HCT116 (cell line): ENCODE results near the gene ZNF555. TPM values are rescaled to one million over a fixed set of nuclear protein-coding genes. Genes with fewer than 3 reads are reported as not detected.

ENCODE experiments used
- ATAC-seq: fragments of 200-7000 bp; cut with Tn5 transposase; 2 replicates; pipeline ENCODE4 v1.9.1; 2020; ENCODE audit warnings: mild to moderate bottlenecking, moderate library complexity
- BruUV-seq: library from RNA; stranded (reverse); fragments of 400-500 nt; replicated peaks from 2 replicates; lab custom pipeline; 2021; lab: Mats Ljungman, UMichigan
- CTCF ChIA-PET: fragments of 300-600 bp; sonication (Branson Sonifier 250); formaldehyde crosslinking; loops from one replicate; lab custom pipeline; 2021; ENCODE audit warnings: antibody characterized with exemption; lab: Charles Lee
- POLR2A ChIA-PET: fragments of 300-600, 350-600 bp; sonication (Branson Sonifier 250); formaldehyde crosslinking; loops from one replicate; lab custom pipeline; 2021; ENCODE audit warnings: antibody characterized with exemption; lab: Charles Lee
- RAD21 ChIA-PET, 2 experiments: fragments of 300-600 bp; sonication (Branson Sonifier 250); formaldehyde crosslinking; loops; one replicate each; lab custom pipeline; 2023; ENCODE audit warnings: low total read pairs in 2 of 2; ENCODE audit not compliant: uncharacterized antibody in 2 of 2, unreplicated experiment in 2 of 2, low non-redundant PET in 1 of 2; lab: Charles Lee
- DNase-seq: peaks from one replicate; pipeline ENCODE4 v3.0.0-alpha.2; 2010; ENCODE audit warnings: low read depth, low spot score
- H2AFZ ChIP-seq: fragments of 200-600 bp; shearing (Covaris generic), sonication (generic); 2 replicates; pipeline ENCODE4 v1.6.1; 2017; ENCODE audit warnings: low read depth, mixed run types, mixed read lengths, antibody characterized with exemption, low read length; ENCODE audit not compliant: poor library complexity, severe bottlenecking
- H3K27ac ChIP-seq: 2 replicates; pipeline ENCODE4 v1.5.1; 2012; ENCODE audit warnings: low read depth, low read length
- H3K27me3 ChIP-seq: fragments of 200-600 bp; sonication (generic); 2 replicates; pipeline ENCODE4 v1.6.1; 2016; ENCODE audit warnings: mixed run types, low read length, mixed read lengths; ENCODE audit not compliant: insufficient read depth
- H3K36me3 ChIP-seq, 2 experiments: fragments of 200-500 bp in 1 of 2; fragments of 200-600 bp in 1 of 2; sonication (Bioruptor generic) in 1 of 2; sonication (generic) in 1 of 2; 2 replicates each; pipeline versions ENCODE4 v1.5.1 to v1.6.1; 2014 to 2016; ENCODE audit warnings: low read length in 2 of 2, inconsistent platforms in 1 of 2, mixed read lengths in 1 of 2, mixed run types in 1 of 2; ENCODE audit not compliant: insufficient read depth in 2 of 2, control insufficient read depth in 1 of 2
- H3K4me1 ChIP-seq, 2 experiments: fragments of 200-600 bp in 1 of 2; sonication (generic) in 1 of 2; 2 replicates each; pipeline versions ENCODE4 v1.5.1 to v1.6.1; 2012 to 2017; ENCODE audit warnings: low read length in 2 of 2, inconsistent platforms in 1 of 2, mild to moderate bottlenecking in 1 of 2, mixed read lengths in 1 of 2, mixed run types in 1 of 2, moderate library complexity in 1 of 2; ENCODE audit not compliant: insufficient read depth in 2 of 2, control insufficient read depth in 1 of 2
- H3K4me2 ChIP-seq: fragments of 200-600 bp; sonication (generic); 2 replicates; pipeline ENCODE4 v1.6.1; 2017; ENCODE audit warnings: mixed run types, low read length, mixed read lengths
- H3K4me3 ChIP-seq, 2 experiments: fragments of 200-600 bp in 1 of 2; sonication (generic) in 1 of 2; replicated peaks in 1 of 2; 2 replicates each; pipeline ENCODE4 v1.5.1; 2011 to 2016; ENCODE audit warnings: low read length in 2 of 2, control low read depth in 1 of 2, low read depth in 1 of 2, mild to moderate bottlenecking in 1 of 2, mixed read lengths in 1 of 2, mixed run types in 1 of 2
- H3K79me2 ChIP-seq: fragments of 200-600 bp; sonication (generic); 2 replicates; pipeline ENCODE4 v1.6.1; 2017; ENCODE audit warnings: mild to moderate bottlenecking, mixed run types, low read length, moderate library complexity, mixed read lengths; ENCODE audit not compliant: insufficient read depth
- H3K9ac ChIP-seq: fragments of 200-600 bp; sonication (generic); 2 replicates; pipeline ENCODE4 v1.6.1; 2016; ENCODE audit warnings: low read length, mixed read lengths
- H3K9me2 ChIP-seq: fragments of 200-600 bp; sonication (generic), shearing (Covaris generic); 2 replicates; pipeline ENCODE4 v1.6.1; 2017; ENCODE audit warnings: mixed run types, mild to moderate bottlenecking, moderate library complexity; ENCODE audit not compliant: insufficient read depth
- H3K9me3 ChIP-seq, 2 experiments: fragments of 200-500 bp in 1 of 2; fragments of 200-600 bp in 1 of 2; sonication (Bioruptor generic) in 1 of 2; sonication (generic) in 1 of 2; 2 replicates each; pipeline ENCODE4 v1.6.1; 2014 to 2017; ENCODE audit warnings: low read length in 2 of 2, mixed read lengths in 2 of 2, inconsistent platforms in 1 of 2, low read depth in 1 of 2, mild to moderate bottlenecking in 1 of 2, mixed run types in 1 of 2, moderate library complexity in 1 of 2; ENCODE audit not compliant: control insufficient read depth in 1 of 2, insufficient read depth in 1 of 2
- H4K20me1 ChIP-seq: fragments of 200-600 bp; sonication (generic), shearing (Covaris generic); 2 replicates; pipeline ENCODE4 v1.6.1; 2017; ENCODE audit warnings: mixed run types, mild to moderate bottlenecking, moderate library complexity; ENCODE audit not compliant: insufficient read depth
- ATF3 ChIP-seq: IDR thresholded peaks from 2 replicates; pipeline ENCODE4 v1.6.1; 2012
- CBX3 ChIP-seq: IDR thresholded peaks from 2 replicates; pipeline ENCODE4 v1.6.1; 2012; ENCODE audit warnings: low read depth
- CEBPB ChIP-seq: IDR thresholded peaks from 2 replicates; pipeline ENCODE4 v1.6.1; 2012; ENCODE audit warnings: low read depth
- CTCF ChIP-seq, 3 experiments: fragments of 200-600 bp in 1 of 3; sonication (generic) in 1 of 3; IDR thresholded peaks in 2 of 3; conservative IDR thresholded peaks in 1 of 3; 2 replicates each; pipeline ENCODE4 v1.5.1; 2012 to 2017; ENCODE audit warnings: low read depth in 2 of 3, low read length in 2 of 3, antibody characterized with exemption in 1 of 3, borderline replicate concordance in 1 of 3, control low read depth in 1 of 3, mild to moderate bottlenecking in 1 of 3, mixed read lengths in 1 of 3, mixed run types in 1 of 3, moderate library complexity in 1 of 3; ENCODE audit not compliant: insufficient read depth in 1 of 3
- EGR1 ChIP-seq: IDR thresholded peaks from 2 replicates; pipeline ENCODE4 v1.6.1; 2012; ENCODE audit warnings: low read depth
- ELF1 ChIP-seq: IDR thresholded peaks from 2 replicates; pipeline ENCODE4 v1.6.1; 2012; ENCODE audit warnings: low read depth, borderline replicate concordance
- EZH2phosphoT487 ChIP-seq: fragments of 200-600 bp; IDR thresholded peaks from 2 replicates; pipeline ENCODE4 v1.6.1; 2018; ENCODE audit warnings: antibody characterized with exemption, borderline replicate concordance
- MAX ChIP-seq: IDR thresholded peaks from 2 replicates; pipeline ENCODE4 v1.6.1; 2012
- POLR2A ChIP-seq: IDR thresholded peaks from 2 replicates; pipeline ENCODE4 v1.7.0; 2011; ENCODE audit warnings: borderline replicate concordance; ENCODE audit not compliant: insufficient read depth, insufficient read length; ENCODE audit errors: extremely low read depth
- POLR2AphosphoS5 ChIP-seq: IDR thresholded peaks from 2 replicates; pipeline ENCODE4 v1.6.1; 2011; ENCODE audit warnings: mild to moderate bottlenecking, low read depth, low read length, moderate library complexity
- RAD21 ChIP-seq: IDR thresholded peaks from 2 replicates; pipeline ENCODE4 v1.6.1; 2012; ENCODE audit warnings: low read depth, mild to moderate bottlenecking
- SP1 ChIP-seq: IDR thresholded peaks from 2 replicates; pipeline ENCODE4 v1.6.1; 2012; ENCODE audit warnings: low read depth
- SRF ChIP-seq: IDR thresholded peaks from 2 replicates; pipeline ENCODE4 v1.6.1; 2012; ENCODE audit warnings: low read depth
- TCF7L2 ChIP-seq: IDR thresholded peaks from 2 replicates; pipeline ENCODE4 v1.7.0; 2011; ENCODE audit warnings: borderline replicate concordance, inconsistent platforms; ENCODE audit not compliant: insufficient read depth, insufficient read length; ENCODE audit errors: extremely low read depth
- YY1 ChIP-seq: IDR thresholded peaks from 2 replicates; pipeline ENCODE4 v1.6.1; 2011; ENCODE audit warnings: low read length, low read depth, moderate library complexity, mild to moderate bottlenecking; ENCODE audit not compliant: insufficient replicate concordance; ENCODE audit errors: extremely low read depth
- ZBTB33 ChIP-seq: IDR thresholded peaks from 2 replicates; pipeline ENCODE4 v1.6.1; 2011; ENCODE audit warnings: mild to moderate bottlenecking, low read length, moderate library complexity; ENCODE audit not compliant: insufficient replicate concordance; ENCODE audit errors: extremely low read depth
- ZFX ChIP-seq: fragments of 450-650 bp; IDR thresholded peaks from 2 replicates; pipeline ENCODE4 v1.6.1; 2017
- ZNF274 ChIP-seq: fragments of 200-500 bp; sonication (Bioruptor generic); IDR thresholded peaks from 2 replicates; pipeline ENCODE4 v1.6.1; 2014; ENCODE audit warnings: mild to moderate bottlenecking, low read depth, low read length, inconsistent platforms
- intact Hi-C: fragments of 100-400 bp; cut with micrococcal nuclease; formaldehyde crosslinking; loops from 2 replicates; pipeline ENCODE4 v1.10.0; 2022
- total RNA-seq: library from RNA; stranded (reverse); gene quantifications from one replicate; pipeline ENCODE4 v1.2.1, GENCODE V29; 2021; ENCODE audit not compliant: unreplicated experiment
- TF ChIP-seq, protein P1 (sequence below): IDR thresholded peaks from 2 replicates; pipeline ENCODE4 v1.6.1; 2012; ENCODE audit warnings: low read depth

The ZNF555 gene
- total RNA-seq, 1 experiment from 2014 or later: 4.5 TPM

DNA sequence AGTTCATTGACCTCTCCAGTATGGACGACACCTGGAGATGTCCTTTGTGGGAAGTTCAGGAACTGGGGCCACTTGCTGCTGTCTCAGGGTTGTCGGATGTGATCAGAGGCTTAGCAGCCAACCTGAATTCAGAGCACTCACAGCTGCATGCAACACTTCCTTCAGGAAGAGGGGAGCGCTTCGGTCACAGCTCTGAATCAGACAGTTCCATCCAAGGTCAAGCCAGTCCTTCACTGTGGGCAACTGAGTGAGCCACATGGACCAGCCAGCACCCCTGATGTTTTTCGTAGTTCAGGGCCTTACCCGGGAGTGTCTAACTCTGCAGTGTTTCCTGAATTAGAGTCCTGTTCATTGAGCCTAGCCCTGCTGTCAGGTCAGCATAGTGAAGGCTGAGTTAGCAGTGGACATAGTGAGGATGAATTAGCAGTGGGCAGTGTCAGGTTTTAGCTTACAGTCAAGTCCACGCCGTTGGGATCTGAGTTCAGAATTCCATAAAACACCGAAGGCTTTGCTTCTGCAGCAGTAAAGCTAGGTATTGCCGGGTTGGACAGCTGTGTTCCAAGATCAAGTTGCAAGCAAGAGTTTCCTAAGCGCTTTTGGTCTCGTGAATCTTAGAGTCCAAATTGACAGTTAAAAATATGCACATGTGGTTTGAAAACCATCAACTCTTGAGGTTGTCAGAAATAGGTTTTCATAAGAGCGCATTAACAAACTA, 5.1 kb downstream of the ZNF555 start:
- no peaks in the 10 kb centered on the region for H3K9me2 ChIP-seq
- TF ChIP-seq SRF: no peak
- TF ChIP-seq YY1: no peak
- no peak for TF ChIP-seq TCF7L2
- TF ChIP-seq ZNF274: no peak
- no peak for TF ChIP-seq ZFX
- no peak for TF ChIP-seq ELF1
- no peak for TF ChIP-seq ATF3
- TF ChIP-seq CTCF (IDR thresholded peaks at IDR 0.05 in 2 of 3, conservative IDR thresholded peaks at IDR 0.05 in 1 of 3; ENCODE audit: borderline replicate concordance in 1 of 3, insufficient read depth in 1 of 3, low read depth in 2 of 3, low read length in 2 of 3): no peak
- TF ChIP-seq ZBTB33: no peak
- TF ChIP-seq POLR2A: no peak
- no peak for TF ChIP-seq EGR1
- no peak for TF ChIP-seq SP1
- TF ChIP-seq RAD21: no peak
- TF ChIP-seq, protein P1, sequence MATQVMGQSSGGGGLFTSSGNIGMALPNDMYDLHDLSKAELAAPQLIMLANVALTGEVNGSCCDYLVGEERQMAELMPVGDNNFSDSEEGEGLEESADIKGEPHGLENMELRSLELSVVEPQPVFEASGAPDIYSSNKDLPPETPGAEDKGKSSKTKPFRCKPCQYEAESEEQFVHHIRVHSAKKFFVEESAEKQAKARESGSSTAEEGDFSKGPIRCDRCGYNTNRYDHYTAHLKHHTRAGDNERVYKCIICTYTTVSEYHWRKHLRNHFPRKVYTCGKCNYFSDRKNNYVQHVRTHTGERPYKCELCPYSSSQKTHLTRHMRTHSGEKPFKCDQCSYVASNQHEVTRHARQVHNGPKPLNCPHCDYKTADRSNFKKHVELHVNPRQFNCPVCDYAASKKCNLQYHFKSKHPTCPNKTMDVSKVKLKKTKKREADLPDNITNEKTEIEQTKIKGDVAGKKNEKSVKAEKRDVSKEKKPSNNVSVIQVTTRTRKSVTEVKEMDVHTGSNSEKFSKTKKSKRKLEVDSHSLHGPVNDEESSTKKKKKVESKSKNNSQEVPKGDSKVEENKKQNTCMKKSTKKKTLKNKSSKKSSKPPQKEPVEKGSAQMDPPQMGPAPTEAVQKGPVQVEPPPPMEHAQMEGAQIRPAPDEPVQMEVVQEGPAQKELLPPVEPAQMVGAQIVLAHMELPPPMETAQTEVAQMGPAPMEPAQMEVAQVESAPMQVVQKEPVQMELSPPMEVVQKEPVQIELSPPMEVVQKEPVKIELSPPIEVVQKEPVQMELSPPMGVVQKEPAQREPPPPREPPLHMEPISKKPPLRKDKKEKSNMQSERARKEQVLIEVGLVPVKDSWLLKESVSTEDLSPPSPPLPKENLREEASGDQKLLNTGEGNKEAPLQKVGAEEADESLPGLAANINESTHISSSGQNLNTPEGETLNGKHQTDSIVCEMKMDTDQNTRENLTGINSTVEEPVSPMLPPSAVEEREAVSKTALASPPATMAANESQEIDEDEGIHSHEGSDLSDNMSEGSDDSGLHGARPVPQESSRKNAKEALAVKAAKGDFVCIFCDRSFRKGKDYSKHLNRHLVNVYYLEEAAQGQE: no peak
- TF ChIP-seq CBX3: no peak
- TF ChIP-seq CEBPB: no peak
- no peak for TF ChIP-seq POLR2AphosphoS5
- TF ChIP-seq EZH2phosphoT487: no peak
- TF ChIP-seq MAX: no peak
- H3K79me2 ChIP-seq: no peaks in the 10 kb centered on the region; the same call in 1 of the 2 replicates
- peaks cover 0 to 10% of the 10 kb centered on the region in 2 experiments; a peak in 2 of 4 replicates for H3K9me3 ChIP-seq
- H3K36me3 ChIP-seq: peaks cover 0 to 2% of the 10 kb centered on the region in 2 experiments; a peak in 2 of 4 replicates
- ATAC-seq (no peak), DNase-seq (no peak)
- peaks cover 0 to 7% of the 10 kb centered on the region in 2 experiments; a peak in 2 of 4 replicates for H3K4me1 ChIP-seq
- H3K4me3 ChIP-seq: no peak overlapping the region
- BruUV-seq: no TSS peak
- POLR2A ChIA-PET: no interaction called here
- intact Hi-C loops: loop anchor here (10.0 kb wide), 1 partner anchor 88 kb away; no protein-coding TSS in a partner anchor
- H3K4me2 ChIP-seq: no peak overlapping the region
- RAD21 ChIA-PET: no interaction called here
- H3K27me3 ChIP-seq: no peaks in the 10 kb centered on the region
- H3K27ac ChIP-seq: no peak overlapping the region
- H4K20me1 ChIP-seq: no peaks in the 10 kb centered on the region
- no peak overlapping the region for H3K9ac ChIP-seq
- no peak overlapping the region for H2AFZ ChIP-seq
- CTCF ChIA-PET: no interaction called here
